Stimulated activated CD4-positive, alpha-beta T cell treated with anti-CD3 and anti-CD28 coated beads, Interleukin-1b, Interleukin-23, amount 100 ng/mL, for 1 hour (primary cell): ENCODE results near the gene PRR23A.

Experiments used
- DNase-seq, 2 donors: peaks; one replicate each; pipeline ENCODE4 v3.0.0-alpha.2; 2020; ENCODE audit warnings: low read depth in 2 of 2

Gene PRR23A

DNA sequence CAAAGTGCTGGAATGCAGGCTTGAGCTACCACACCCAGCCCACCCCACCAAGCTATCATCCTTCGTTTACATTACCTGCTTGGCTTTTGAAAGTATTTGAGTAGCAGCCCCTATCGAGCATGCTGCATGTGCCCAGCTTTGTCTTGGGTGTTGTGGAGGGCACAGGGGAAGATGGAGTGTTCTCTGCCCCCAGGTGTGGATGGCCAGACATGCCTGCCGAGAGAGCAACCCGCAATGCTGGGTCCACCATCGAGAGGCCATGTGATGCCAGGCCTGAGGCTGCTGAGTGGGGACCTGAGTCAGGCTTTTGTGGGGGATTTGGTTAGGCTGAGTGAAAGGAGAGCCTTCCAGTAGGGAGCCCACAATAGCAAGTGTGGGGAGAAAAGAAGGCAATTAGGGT lies 33.1 kb downstream of the PRR23A start:
- no peak for DNase-seq

- no peak for DNase-seq
These were observed 34.2 kb downstream of the PRR23A start for GRCh38 chr3:138971766-138972320.

DNA sequence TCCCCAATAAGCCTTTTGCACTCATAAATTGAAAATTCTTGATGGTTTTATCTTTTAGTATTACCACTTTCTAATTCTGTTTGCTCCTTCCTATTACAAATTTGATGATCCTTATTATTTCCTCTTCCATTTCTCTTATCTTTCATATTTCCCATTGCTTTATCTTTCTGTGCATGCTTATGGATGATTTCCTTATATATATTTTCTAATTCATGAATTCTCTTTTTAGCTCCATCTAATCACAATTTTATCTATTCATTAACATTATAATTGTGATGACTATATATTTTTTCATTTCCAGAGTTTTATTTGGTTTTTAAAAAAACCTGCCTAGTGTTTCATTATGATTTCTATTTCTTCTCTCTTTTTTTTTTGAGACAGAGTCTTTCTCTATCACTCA lies 41.1 kb downstream of the PRR23A start:
- no peak for DNase-seq

- DNase-seq = no peak
These were observed 41.8 kb downstream of the PRR23A start for GRCh38 chr3:138964264-138964663.

GRCh38 chr3:138962854-138963560 lies 43.1 kb downstream of the PRR23A start:
- no peak for DNase-seq

DNA sequence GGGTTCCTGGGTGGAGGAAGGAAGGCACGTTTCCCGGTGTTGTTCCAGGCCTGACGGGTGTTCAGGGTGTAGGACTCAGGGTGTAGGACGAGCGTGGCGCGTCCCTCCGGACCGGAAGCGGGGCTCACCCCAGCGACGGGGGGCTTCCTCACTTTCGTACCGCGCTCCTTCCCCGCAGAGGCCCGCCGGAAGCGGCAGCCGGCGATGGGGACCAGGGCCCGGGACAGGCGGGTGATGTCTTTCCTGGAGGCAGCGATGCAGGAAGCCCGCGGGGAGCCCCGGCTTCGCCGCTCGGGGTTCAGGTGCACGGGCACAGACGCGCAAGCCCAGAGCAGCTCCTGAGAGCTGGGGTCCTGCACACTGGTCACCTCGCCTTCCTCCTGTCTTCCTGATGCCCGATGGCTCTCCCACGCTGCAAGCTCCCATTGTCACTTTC lies 45.6 kb downstream of the PRR23A start:
- DNase-seq = no peak
